ENCODE measurements around the gene CCZ1. TPM values are rescaled to one million over a fixed set of nuclear protein-coding genes. Genes with fewer than 3 reads are reported as not detected.
"Not testable (repeated sequence)": the region's sequence is repeated elsewhere in the genome, so short reads cannot be mapped to it uniquely, and the experiment has no call there.

CCZ1 gene
- total RNA-seq, 4 donors from 2014 or later, result 15.0 to 69.4 (median 56.8) TPM

DNA sequence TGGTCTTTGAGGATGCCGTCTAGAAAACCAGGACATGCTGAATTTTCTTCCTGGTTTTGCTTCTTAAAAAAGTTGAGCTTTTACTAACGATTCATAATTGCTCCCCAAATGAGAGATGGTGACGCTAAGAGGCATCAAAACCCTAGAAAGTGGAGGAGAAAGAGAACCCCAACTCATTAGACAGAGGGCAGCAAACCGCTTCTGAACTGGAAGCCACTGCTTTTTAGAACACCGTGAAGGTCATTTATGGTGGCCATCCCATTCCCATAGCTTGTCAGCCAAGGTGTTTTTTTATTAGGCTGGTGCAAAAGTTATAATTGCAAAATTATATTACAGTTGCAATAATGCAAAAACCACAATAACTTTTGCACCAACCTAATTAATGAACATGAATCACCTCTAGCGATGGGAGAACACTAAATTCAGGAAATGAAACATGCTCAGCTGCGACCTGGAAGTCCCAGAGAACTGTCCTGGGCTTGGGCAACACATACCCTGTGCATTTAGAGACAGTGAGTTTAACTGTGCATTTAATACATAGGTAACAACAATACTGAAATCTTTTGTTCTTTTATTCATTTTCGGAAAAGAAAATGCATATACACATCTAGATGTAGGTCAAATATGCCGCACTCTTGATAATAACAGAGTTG is 33.1 kb upstream of the CCZ1 start:
- WGBS, 2 donors (ENCODE audit: low coverage in 1 of 2), result 56 to 67% methylated on average over 6 to 9 of the region's 9 CpGs
- H3K36me3 ChIP-seq; H3K4me3 ChIP-seq; H3K4me1 ChIP-seq; intact Hi-C loops (cut with DNase I; ENCODE audit: low total_unique reads); DNase-seq; H3K27ac ChIP-seq; H3K27me3 ChIP-seq; H3K9me3 ChIP-seq: not testable (repeated sequence)
- in situ Hi-C loops (cut with MboI; ENCODE audit: low pct_ligation_motif_present in 1 of 4, low pct_unique_long_range_greater_than_20kb in 1 of 4, low sequenced_read_pairs in 3 of 4), result loop anchor here in 2 of 4 donors (25.0 kb wide), 2 partner anchors 122 to 447 kb away; no protein-coding TSS in a partner anchor

DNA sequence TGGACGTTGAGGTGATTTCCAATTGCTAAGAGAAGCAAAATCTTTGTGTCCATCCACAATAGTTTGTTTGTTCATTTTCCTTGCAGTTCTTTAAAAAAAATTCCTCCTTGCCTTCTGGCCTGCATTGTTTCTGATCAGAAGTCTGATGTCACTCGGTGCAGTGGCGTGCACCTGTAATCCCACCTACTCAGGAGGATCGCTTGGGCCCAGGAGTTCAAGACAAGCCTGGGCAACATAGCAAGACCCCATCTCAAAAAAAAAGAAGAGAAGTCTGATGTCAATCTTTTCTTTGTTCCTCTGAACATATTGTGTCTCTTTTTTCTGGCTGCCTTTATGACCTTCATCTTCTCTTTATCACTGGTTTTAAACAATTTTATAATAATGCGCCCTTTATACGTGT is 31.5 kb upstream of the CCZ1 start:
- Histone ChIP-seq H3K4me3 (no peak overlapping the region), H3K4me1 (no peaks in the 10 kb centered on the region), H3K27ac (no peak overlapping the region), H3K36me3 (no peaks in the 10 kb centered on the region), H3K27me3 (no peaks in the 10 kb centered on the region), H3K9me3 (no peaks in the 10 kb centered on the region)
- 87 to 92% methylated on average over 5 to 6 of the region's 6 CpGs for WGBS, 2 donors (ENCODE audit: low coverage in 1 of 2)
- no peak for DNase-seq
- in situ Hi-C loops (cut with MboI; ENCODE audit: low pct_ligation_motif_present in 1 of 4, low pct_unique_long_range_greater_than_20kb in 1 of 4, low sequenced_read_pairs in 3 of 4), result loop anchor here in 2 of 4 donors (25.0 kb wide), 2 partner anchors 120 to 445 kb away; no protein-coding TSS in a partner anchor
- intact Hi-C loops (cut with DNase I; ENCODE audit: low total_unique reads), result no loop called here
- TF ChIP-seq, protein P1, sequence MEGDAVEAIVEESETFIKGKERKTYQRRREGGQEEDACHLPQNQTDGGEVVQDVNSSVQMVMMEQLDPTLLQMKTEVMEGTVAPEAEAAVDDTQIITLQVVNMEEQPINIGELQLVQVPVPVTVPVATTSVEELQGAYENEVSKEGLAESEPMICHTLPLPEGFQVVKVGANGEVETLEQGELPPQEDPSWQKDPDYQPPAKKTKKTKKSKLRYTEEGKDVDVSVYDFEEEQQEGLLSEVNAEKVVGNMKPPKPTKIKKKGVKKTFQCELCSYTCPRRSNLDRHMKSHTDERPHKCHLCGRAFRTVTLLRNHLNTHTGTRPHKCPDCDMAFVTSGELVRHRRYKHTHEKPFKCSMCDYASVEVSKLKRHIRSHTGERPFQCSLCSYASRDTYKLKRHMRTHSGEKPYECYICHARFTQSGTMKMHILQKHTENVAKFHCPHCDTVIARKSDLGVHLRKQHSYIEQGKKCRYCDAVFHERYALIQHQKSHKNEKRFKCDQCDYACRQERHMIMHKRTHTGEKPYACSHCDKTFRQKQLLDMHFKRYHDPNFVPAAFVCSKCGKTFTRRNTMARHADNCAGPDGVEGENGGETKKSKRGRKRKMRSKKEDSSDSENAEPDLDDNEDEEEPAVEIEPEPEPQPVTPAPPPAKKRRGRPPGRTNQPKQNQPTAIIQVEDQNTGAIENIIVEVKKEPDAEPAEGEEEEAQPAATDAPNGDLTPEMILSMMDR (IDR thresholded peaks at IDR 0.05), result no peak
- TF ChIP-seq POLR2AphosphoS5 (IDR thresholded peaks at IDR 0.05), result no peak
- TF ChIP-seq EP300 (IDR thresholded peaks at IDR 0.05; ENCODE audit: low read depth), result no peak
- TF ChIP-seq POLR2A (IDR thresholded peaks at IDR 0.05), result no peak

DNA sequence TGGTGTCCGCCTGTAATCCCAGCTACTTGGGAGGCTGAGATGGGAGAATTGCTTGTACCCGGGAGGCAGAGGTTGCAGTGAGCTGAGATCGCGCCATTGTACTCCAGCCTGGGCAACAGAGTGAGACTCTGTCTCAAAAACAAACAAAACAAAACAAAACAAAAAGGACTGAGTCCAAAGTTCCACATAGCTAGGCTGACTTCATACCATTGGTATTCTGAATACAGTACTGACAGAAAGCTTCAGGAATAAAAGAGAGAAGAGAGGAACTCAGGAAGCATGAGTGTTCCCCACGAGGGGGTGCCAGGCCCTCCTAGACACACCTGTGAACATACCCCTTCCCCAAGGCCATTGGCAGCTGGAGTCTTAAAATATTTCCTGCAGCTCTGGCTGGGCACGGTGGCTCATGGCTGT is 29.6 kb upstream of the CCZ1 start:
- 58 to 68% methylated on average over 6 of the region's 6 CpGs for WGBS, 2 donors (ENCODE audit: low coverage in 1 of 2)
- H3K4me1 ChIP-seq; H3K27ac ChIP-seq; intact Hi-C loops (cut with DNase I; ENCODE audit: low total_unique reads); H3K9me3 ChIP-seq; H3K27me3 ChIP-seq; DNase-seq; H3K36me3 ChIP-seq; H3K4me3 ChIP-seq: not testable (repeated sequence)
- in situ Hi-C loops (cut with MboI; ENCODE audit: low pct_ligation_motif_present in 1 of 4, low pct_unique_long_range_greater_than_20kb in 1 of 4, low sequenced_read_pairs in 3 of 4), result loop anchor here in 2 of 4 donors (25.0 kb wide), 2 partner anchors 118 to 443 kb away; no protein-coding TSS in a partner anchor

DNA sequence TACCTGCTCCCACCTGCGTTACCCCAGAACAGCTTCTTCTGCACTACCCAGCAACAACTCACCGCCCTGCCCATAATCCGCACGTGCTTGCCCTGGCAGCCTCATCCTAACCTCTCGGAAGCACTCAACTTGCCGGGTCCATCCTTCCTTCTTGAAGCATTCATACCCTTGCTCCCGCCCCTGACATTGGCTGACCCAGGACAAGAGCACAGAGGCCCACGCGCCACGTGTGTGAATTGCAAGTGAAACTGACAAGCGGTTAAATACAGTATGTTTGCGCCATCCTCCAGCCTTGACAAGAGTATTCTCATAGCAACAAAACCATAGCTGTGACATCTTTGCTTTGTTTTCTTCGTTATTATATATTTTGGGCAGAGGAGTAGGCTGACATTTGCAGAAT is 28.8 kb upstream of the CCZ1 start:
- no peak for DNase-seq
- Histone ChIP-seq H3K9me3 (no peaks in the 10 kb centered on the region), H3K4me3 (no peak overlapping the region), H3K4me1 (no peaks in the 10 kb centered on the region), H3K27ac (no peak overlapping the region), H3K36me3 (no peaks in the 10 kb centered on the region), H3K27me3 (no peaks in the 10 kb centered on the region)
- intact Hi-C loops (cut with DNase I; ENCODE audit: low total_unique reads) (no loop called here), in situ Hi-C loops (cut with MboI; ENCODE audit: low pct_ligation_motif_present in 1 of 4, low pct_unique_long_range_greater_than_20kb in 1 of 4, low sequenced_read_pairs in 3 of 4) (loop anchor here in 2 of 4 donors (25.0 kb wide), 2 partner anchors 118 to 443 kb away; no protein-coding TSS in a partner anchor)
- WGBS, 2 donors (ENCODE audit: low coverage in 1 of 2), result 90 to 92% methylated on average over 13 of the region's 13 CpGs
- TF ChIP-seq EP300 (IDR thresholded peaks at IDR 0.05; ENCODE audit: low read depth) (no peak), POLR2AphosphoS5 (IDR thresholded peaks at IDR 0.05) (no peak), POLR2A (IDR thresholded peaks at IDR 0.05) (no peak)
- TF ChIP-seq, protein P1 (IDR thresholded peaks at IDR 0.05), result no peak

DNA sequence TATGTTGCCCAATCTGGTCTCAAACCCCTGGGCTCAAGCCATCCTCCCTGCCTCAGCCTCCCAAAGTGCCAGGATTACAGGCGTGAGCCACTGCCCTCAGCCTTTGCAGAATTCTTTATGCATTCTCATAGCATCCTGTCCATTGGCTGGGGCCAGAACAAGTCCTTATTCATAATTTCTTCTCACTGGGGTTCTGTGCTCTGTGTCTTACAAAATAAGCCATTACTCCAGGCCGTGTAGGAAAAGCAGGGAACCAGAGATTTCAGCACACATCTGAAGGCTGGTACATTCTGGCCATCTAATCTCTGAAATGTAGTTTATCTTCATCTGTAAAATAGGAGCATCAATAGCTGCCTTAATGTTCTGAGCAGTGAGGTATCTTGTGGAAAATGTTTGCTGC is 28.2 kb upstream of the CCZ1 start:
- no peak for DNase-seq
- intact Hi-C loops (cut with DNase I; ENCODE audit: low total_unique reads), result no loop called here
- 78% methylated on average over 2 of the region's 2 CpGs; no CpG with 5 or more reads in 1 of the 2 donors for WGBS, 2 donors (ENCODE audit: low coverage in 1 of 2)

More for the DNA sequence above, 28.2 kb upstream of the CCZ1 start:
- in situ Hi-C loops (cut with MboI; ENCODE audit: low pct_ligation_motif_present in 1 of 4, low pct_unique_long_range_greater_than_20kb in 1 of 4, low sequenced_read_pairs in 3 of 4), result loop anchor here in 2 of 4 donors (25.0 kb wide), 2 partner anchors 117 to 442 kb away; no protein-coding TSS in a partner anchor
- Histone ChIP-seq H3K4me3 (no peak overlapping the region), H3K27ac (no peak overlapping the region), H3K9me3 (no peaks in the 10 kb centered on the region), H3K4me1 (no peaks in the 10 kb centered on the region), H3K36me3 (no peaks in the 10 kb centered on the region), H3K27me3 (no peaks in the 10 kb centered on the region)
- TF ChIP-seq POLR2AphosphoS5 (IDR thresholded peaks at IDR 0.05), result no peak

Data from transverse colon (tissue), 4 donors.